B cell (primary cell): ENCODE results near the gene CCDC81.

ENCODE experiments used
- EZH2 ChIP-seq: IDR thresholded peaks from 2 replicates; pipeline ENCODE4 v1.6.1; 2012; ENCODE audit warnings: borderline replicate concordance, low read depth, mild to moderate bottlenecking, moderate library complexity, low read length; ENCODE audit not compliant: insufficient read depth, poor library complexity, severe bottlenecking
- TF ChIP-seq, protein P1 (sequence below): fragments of 200-600 bp; IDR thresholded peaks from one replicate; pipeline ENCODE4 v1.8.0; 2022; ENCODE audit warnings: antibody characterized with exemption, mild to moderate bottlenecking

DNA sequence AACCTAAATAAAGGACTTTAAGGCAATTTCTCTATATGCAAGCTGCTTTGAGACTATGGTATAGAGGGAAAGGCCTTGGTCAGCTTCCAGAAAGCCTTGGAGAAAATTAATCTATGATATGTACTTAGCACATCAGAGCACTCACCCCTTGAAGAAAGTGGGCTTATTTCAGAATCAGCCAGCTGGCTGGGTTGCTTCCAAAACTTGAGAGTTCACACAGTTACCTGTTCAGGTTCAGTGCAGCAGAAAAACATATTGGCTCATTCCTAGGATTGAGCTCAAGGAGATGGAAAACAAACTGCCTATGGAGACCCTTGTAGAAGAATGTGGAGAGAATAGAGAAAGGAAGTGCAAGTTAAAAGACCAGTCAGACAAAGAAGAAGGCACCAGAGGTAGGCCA is 22.7 kb downstream of the CCDC81 start:
- TF ChIP-seq, protein P1, sequence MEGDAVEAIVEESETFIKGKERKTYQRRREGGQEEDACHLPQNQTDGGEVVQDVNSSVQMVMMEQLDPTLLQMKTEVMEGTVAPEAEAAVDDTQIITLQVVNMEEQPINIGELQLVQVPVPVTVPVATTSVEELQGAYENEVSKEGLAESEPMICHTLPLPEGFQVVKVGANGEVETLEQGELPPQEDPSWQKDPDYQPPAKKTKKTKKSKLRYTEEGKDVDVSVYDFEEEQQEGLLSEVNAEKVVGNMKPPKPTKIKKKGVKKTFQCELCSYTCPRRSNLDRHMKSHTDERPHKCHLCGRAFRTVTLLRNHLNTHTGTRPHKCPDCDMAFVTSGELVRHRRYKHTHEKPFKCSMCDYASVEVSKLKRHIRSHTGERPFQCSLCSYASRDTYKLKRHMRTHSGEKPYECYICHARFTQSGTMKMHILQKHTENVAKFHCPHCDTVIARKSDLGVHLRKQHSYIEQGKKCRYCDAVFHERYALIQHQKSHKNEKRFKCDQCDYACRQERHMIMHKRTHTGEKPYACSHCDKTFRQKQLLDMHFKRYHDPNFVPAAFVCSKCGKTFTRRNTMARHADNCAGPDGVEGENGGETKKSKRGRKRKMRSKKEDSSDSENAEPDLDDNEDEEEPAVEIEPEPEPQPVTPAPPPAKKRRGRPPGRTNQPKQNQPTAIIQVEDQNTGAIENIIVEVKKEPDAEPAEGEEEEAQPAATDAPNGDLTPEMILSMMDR = no peak
- TF ChIP-seq EZH2 = no peak
